ENCODE data around the gene KCNN1.
"Not testable (repeated sequence)": the region's sequence is repeated elsewhere in the genome, so short reads cannot be mapped to it uniquely, and the experiment has no call there.

- TF ChIP-seq, protein P1, sequence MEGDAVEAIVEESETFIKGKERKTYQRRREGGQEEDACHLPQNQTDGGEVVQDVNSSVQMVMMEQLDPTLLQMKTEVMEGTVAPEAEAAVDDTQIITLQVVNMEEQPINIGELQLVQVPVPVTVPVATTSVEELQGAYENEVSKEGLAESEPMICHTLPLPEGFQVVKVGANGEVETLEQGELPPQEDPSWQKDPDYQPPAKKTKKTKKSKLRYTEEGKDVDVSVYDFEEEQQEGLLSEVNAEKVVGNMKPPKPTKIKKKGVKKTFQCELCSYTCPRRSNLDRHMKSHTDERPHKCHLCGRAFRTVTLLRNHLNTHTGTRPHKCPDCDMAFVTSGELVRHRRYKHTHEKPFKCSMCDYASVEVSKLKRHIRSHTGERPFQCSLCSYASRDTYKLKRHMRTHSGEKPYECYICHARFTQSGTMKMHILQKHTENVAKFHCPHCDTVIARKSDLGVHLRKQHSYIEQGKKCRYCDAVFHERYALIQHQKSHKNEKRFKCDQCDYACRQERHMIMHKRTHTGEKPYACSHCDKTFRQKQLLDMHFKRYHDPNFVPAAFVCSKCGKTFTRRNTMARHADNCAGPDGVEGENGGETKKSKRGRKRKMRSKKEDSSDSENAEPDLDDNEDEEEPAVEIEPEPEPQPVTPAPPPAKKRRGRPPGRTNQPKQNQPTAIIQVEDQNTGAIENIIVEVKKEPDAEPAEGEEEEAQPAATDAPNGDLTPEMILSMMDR (IDR thresholded peaks at IDR 0.05) = not testable (repeated sequence)
- not testable (repeated sequence) for TF ChIP-seq POLR2A (IDR thresholded peaks at IDR 0.05)
These were observed 65.2 kb downstream of the KCNN1 start for GRCh38 chr19:18032102-18032501.
